Endothelial cell of umbilical vein (primary cell): ENCODE measurements around the gene TPT1. TPM values are rescaled to one million over a fixed set of nuclear protein-coding genes. Genes with fewer than 3 reads are reported as not detected.

ENCODE experiments used
- BruUV-seq: library from RNA; stranded (reverse); fragments of 400-500 nt; replicated peaks from 2 replicates; lab custom pipeline; 2021; lab: Mats Ljungman, UMichigan
- CTCF ChIA-PET: fragments of 300-600, 350-600 bp; sonication (Branson Sonifier 250); formaldehyde crosslinking; loops from one replicate; lab custom pipeline; 2021; ENCODE audit warnings: antibody characterized with exemption, inconsistent platforms; lab: Charles Lee
- POLR2A ChIA-PET: fragments of 300-600, 350-600 bp; sonication (Branson Sonifier 250); formaldehyde crosslinking; loops from one replicate; lab custom pipeline; 2021; ENCODE audit warnings: antibody characterized with exemption, inconsistent platforms; lab: Charles Lee
- DNase-seq: peaks from one replicate; pipeline ENCODE4 v3.0.0-alpha.2; 2011; ENCODE audit warnings: low read depth, low spot score
- FAIRE-seq: peaks from 2 replicates; lab custom pipeline; 2011; peaks lifted over from hg19 to GRCh38; lab: Jason Lieb, UNC
- H2AFZ ChIP-seq: 2 replicates; pipeline ENCODE4 v1.6.0; 2012; ENCODE audit warnings: low read depth, low read length, control low read depth, inconsistent platforms
- H3K27ac ChIP-seq: 2 replicates; pipeline ENCODE4 v1.5.1; 2011; ENCODE audit warnings: low read depth, mild to moderate bottlenecking, control low read depth, low read length, moderate library complexity; ENCODE audit not compliant: insufficient read depth
- H3K27me3 ChIP-seq, 2 experiments: 2 replicates each; pipeline versions ENCODE4 v1.6.0 to v1.6.1; 2011; ENCODE audit warnings: low read length in 2 of 2, mixed read lengths in 1 of 2; ENCODE audit not compliant: control insufficient read depth in 2 of 2, insufficient read depth in 2 of 2
- H3K36me3 ChIP-seq, 2 experiments: 2 replicates in 1 of 2; 3 replicates in 1 of 2; pipeline ENCODE4 v1.5.1; 2011; ENCODE audit warnings: low read length in 2 of 2, mild to moderate bottlenecking in 1 of 2, moderate library complexity in 1 of 2; ENCODE audit not compliant: control insufficient read depth in 2 of 2, insufficient read depth in 2 of 2; ENCODE audit errors: extremely low read depth in 1 of 2
- H3K4me1 ChIP-seq: 3 replicates; pipeline ENCODE4 v1.5.1; 2011; ENCODE audit warnings: mild to moderate bottlenecking, low read length; ENCODE audit not compliant: control insufficient read depth, insufficient read depth; ENCODE audit errors: extremely low read depth
- H3K4me2 ChIP-seq: 2 replicates; pipeline ENCODE4 v1.6.1; 2011; ENCODE audit warnings: low read length, control low read depth, mixed read lengths; ENCODE audit not compliant: insufficient read depth
- H3K4me3 ChIP-seq, 3 experiments: fragments of 200-600 bp in 1 of 3; sonication (generic), shearing (Covaris generic) in 1 of 3; replicated peaks in 1 of 3; 2 replicates each; pipeline ENCODE4 v1.5.1; 2011 to 2016; ENCODE audit warnings: control low read depth in 3 of 3, low read length in 3 of 3, mild to moderate bottlenecking in 2 of 3, inconsistent platforms in 1 of 3, low read depth in 1 of 3, moderate library complexity in 1 of 3; ENCODE audit not compliant: insufficient read depth in 1 of 3
- H3K79me2 ChIP-seq: 2 replicates; pipeline ENCODE4 v1.6.0; 2012; ENCODE audit warnings: low read length, inconsistent platforms; ENCODE audit not compliant: control insufficient read depth, insufficient read depth
- H3K9ac ChIP-seq: replicated peaks from 2 replicates; pipeline ENCODE3; 2011; ENCODE audit warnings: low read length, control low read depth; ENCODE audit not compliant: insufficient read depth; ENCODE audit errors: extremely low read depth
- H3K9me1 ChIP-seq: replicated peaks from 3 replicates; pipeline ENCODE4 v1.6.0; 2011; ENCODE audit warnings: mild to moderate bottlenecking, low read length; ENCODE audit not compliant: control insufficient read depth, insufficient read depth; ENCODE audit errors: extremely low read depth
- H3K9me3 ChIP-seq: replicated peaks from 2 replicates; pipeline ENCODE4 v1.5.1; 2012; ENCODE audit warnings: low read length, inconsistent platforms; ENCODE audit not compliant: control insufficient read depth, insufficient read depth
- H4K20me1 ChIP-seq: replicated peaks from 2 replicates; pipeline ENCODE3; 2011; ENCODE audit warnings: mild to moderate bottlenecking, low read length; ENCODE audit not compliant: control insufficient read depth, insufficient read depth; ENCODE audit errors: extremely low read depth
- CTCF ChIP-seq, 2 donors: IDR thresholded peaks; 1 replicate in 1 of 2; 2 replicates in 1 of 2; pipeline ENCODE4 v1.5.1; 2011; ENCODE audit warnings: low read length in 2 of 2, mild to moderate bottlenecking in 2 of 2, moderate library complexity in 2 of 2, control low read depth in 1 of 2, inconsistent platforms in 1 of 2, low read depth in 1 of 2; ENCODE audit not compliant: insufficient read depth in 1 of 2; ENCODE audit errors: extremely low read depth in 1 of 2
- EZH2 ChIP-seq: IDR thresholded peaks from 2 replicates; pipeline ENCODE4 v1.6.1; 2012; ENCODE audit warnings: borderline replicate concordance, low read depth, mild to moderate bottlenecking, moderate library complexity, low read length, inconsistent platforms; ENCODE audit not compliant: severe bottlenecking
- FOS ChIP-seq: IDR thresholded peaks from 2 replicates; pipeline ENCODE4 v1.6.1; 2011; ENCODE audit warnings: mild to moderate bottlenecking, low read length, moderate library complexity, borderline replicate concordance; ENCODE audit not compliant: insufficient read depth
- GATA2 ChIP-seq: IDR thresholded peaks from 2 replicates; pipeline ENCODE4 v1.7.0; 2011; ENCODE audit warnings: low read depth, mild to moderate bottlenecking, moderate library complexity, mixed read lengths, low read length; ENCODE audit not compliant: insufficient read length, insufficient read depth
- JUN ChIP-seq: IDR thresholded peaks from 2 replicates; pipeline ENCODE4 v1.6.1; 2011; ENCODE audit warnings: borderline replicate concordance, low read depth; ENCODE audit not compliant: insufficient read length, insufficient read depth
- MYC ChIP-seq: IDR thresholded peaks from one replicate; pipeline ENCODE4 v1.6.1; 2011; ENCODE audit warnings: mild to moderate bottlenecking, low read depth, low read length
- POLR2A ChIP-seq: IDR thresholded peaks from 2 replicates; pipeline ENCODE4 v1.6.1; 2012; ENCODE audit warnings: low read depth, mild to moderate bottlenecking, control low read depth, low read length
- POLR2AphosphoS5 ChIP-seq: IDR thresholded peaks from 2 replicates; pipeline ENCODE4 v1.6.1; 2012; ENCODE audit warnings: low read depth, mild to moderate bottlenecking, control low read depth, low read length, moderate library complexity; ENCODE audit not compliant: insufficient read depth
- dilution Hi-C: fragments of 300-500 bp; cut with MboI; formaldehyde crosslinking; loops from one replicate; pipeline ENCODE4 v1.15.0; 2019; ENCODE audit warnings: low sequenced_read_pairs; ENCODE audit not compliant: extremely low pct_ligation_motif_present
- intact Hi-C: fragments of 100-400 bp; cut with micrococcal nuclease; formaldehyde crosslinking; loops from one replicate; pipeline ENCODE4 v1.10.0; 2022
- polyA plus RNA-seq, 4 experiments: library from polyadenylated mRNA; depleted of rRNA in 3 of 4; stranded (reverse) in 3 of 4; unstranded in 1 of 4; fragments of >200 nt; gene quantifications; 2 replicates each; pipeline versions ENCODE4 v1.2.1 to v1.2.3, GENCODE V29; 2011 to 2012; ENCODE audit warnings: missing spikeins in 1 of 4
- total RNA-seq: library from RNA; stranded (reverse); gene quantifications from 2 replicates; pipeline ENCODE4 v1.2.3, GENCODE V29; 2021
- TF ChIP-seq, protein P1 (sequence below): IDR thresholded peaks from 2 replicates; pipeline ENCODE4 v1.6.1; 2011; ENCODE audit not compliant: insufficient read depth, insufficient read length

Gene TPT1
- total and polyA plus RNA-seq, 2 donors (not counting 3 experiments of a cell fraction or from before 2014, with no cell fraction given): 2,993 to 4,330 TPM

DNA sequence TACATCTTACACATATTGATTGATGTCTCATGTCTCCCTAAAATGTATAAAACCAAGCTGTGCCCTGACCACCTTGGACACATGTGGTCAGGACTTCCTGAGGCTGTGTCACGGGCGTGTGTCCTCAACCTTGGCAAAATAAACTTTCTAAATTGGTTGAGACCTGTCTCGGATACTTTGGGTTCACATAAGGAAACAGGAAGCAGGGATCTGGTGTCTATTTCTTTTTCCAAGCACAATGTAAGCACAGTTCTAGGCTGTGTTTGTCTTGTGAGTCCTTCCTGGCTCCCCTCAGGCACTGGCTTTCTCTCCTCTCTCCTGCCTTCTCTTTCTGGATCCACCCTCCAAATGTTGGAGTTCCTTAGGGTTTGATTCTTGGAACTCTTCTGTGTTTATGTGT, 27.6 kb upstream of the TPT1 start:
- intact Hi-C loops: no loop called here
- POLR2A ChIA-PET: no interaction called here

More for the DNA sequence above, 27.6 kb upstream of the TPT1 start:
- no TSS peak for BruUV-seq
- peaks cover 15% of the 10 kb centered on the region for H3K4me1 ChIP-seq
- H3K79me2 ChIP-seq: no peaks in the 10 kb centered on the region
- H4K20me1 ChIP-seq: no peaks in the 10 kb centered on the region
- CTCF ChIA-PET: interaction anchor here (1.6 to 5.7 kb wide), 4 partner anchors 15 to 31 kb away, joined by 4 to 98 read pairs (median 6); partner anchors contain the start of gene TPT1
- dilution Hi-C loops: no loop called here
- no peaks in the 10 kb centered on the region for H3K9me3 ChIP-seq
- H3K4me2 ChIP-seq: no peak overlapping the region
- H3K36me3 ChIP-seq: no peaks in the 10 kb centered on the region
- no peaks in the 10 kb centered on the region for H3K27me3 ChIP-seq
- DNase-seq (no peak), FAIRE-seq (no peak)
- no peak overlapping the region for H3K27ac ChIP-seq
- H3K9me1 ChIP-seq: no peaks in the 10 kb centered on the region
- no peak overlapping the region for H3K9ac ChIP-seq
- TF ChIP-seq JUN: no peak
- TF ChIP-seq, protein P1, sequence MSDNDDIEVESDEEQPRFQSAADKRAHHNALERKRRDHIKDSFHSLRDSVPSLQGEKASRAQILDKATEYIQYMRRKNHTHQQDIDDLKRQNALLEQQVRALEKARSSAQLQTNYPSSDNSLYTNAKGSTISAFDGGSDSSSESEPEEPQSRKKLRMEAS: no peak
- no peak for TF ChIP-seq EZH2
- TF ChIP-seq MYC: no peak
- TF ChIP-seq POLR2A: no peak
- no peak for TF ChIP-seq CTCF (IDR thresholded peaks at IDR 0.05; ENCODE audit: extremely low read depth in 1 of 2, insufficient read depth in 1 of 2, low read depth in 1 of 2, low read length in 2 of 2)
- no peak for TF ChIP-seq GATA2
- TF ChIP-seq FOS: no peak
- TF ChIP-seq POLR2AphosphoS5: no peak
- H2AFZ ChIP-seq: no peak overlapping the region
- H3K4me3 ChIP-seq: no peak overlapping the region
